ENCODE measurements around the gene PAQR5.
A peak's percentile ranks its signal among the peaks of the same experiment; 100 is the strongest.
"Not testable (repeated sequence)": the region's sequence is repeated elsewhere in the genome, so short reads cannot be mapped to it uniquely, and the experiment has no call there.

Gene PAQR5

GRCh38 chr15:69315402-69316110, 16.8 kb downstream of the PAQR5 start:
- DNase-seq = no peak

GRCh38 chr15:69316291-69316690, 17.6 kb downstream of the PAQR5 start:
- DNase-seq = no peak

- no peak for DNase-seq
These were observed 18.7 kb downstream of the PAQR5 start for GRCh38 chr15:69317392-69317841.

GRCh38 chr15:69318033-69318432, 19.3 kb downstream of the PAQR5 start:
- DNase-seq = no peak

GRCh38 chr15:69319384-69320375, 21.0 kb downstream of the PAQR5 start:
- peak in 1 of 56 donors; percentile 4 for DNase-seq

- DNase-seq = no peak
These were observed 22.4 kb downstream of the PAQR5 start for GRCh38 chr15:69320977-69321554.

GRCh38 chr15:69323893-69324430, 25.2 kb downstream of the PAQR5 start:
- DNase-seq = peak in 4 of 56 donors; percentile 1 to 37 (median 11)

- DNase-seq = no peak
These were observed 25.9 kb downstream of the PAQR5 start for GRCh38 chr15:69324565-69324964.

GRCh38 chr15:69325456-69325971, 26.8 kb downstream of the PAQR5 start:
- no peak for DNase-seq

- no peak for DNase-seq
These were observed 29.4 kb downstream of the PAQR5 start for GRCh38 chr15:69328080-69328479.

GRCh38 chr15:69328739-69329138, 30.0 kb downstream of the PAQR5 start:
- DNase-seq = no peak

- no peak for DNase-seq
These were observed 38.4 kb downstream of the PAQR5 start for GRCh38 chr15:69337138-69337537.

GRCh38 chr15:69338535-69339213, 40.0 kb downstream of the PAQR5 start:
- DNase-seq = no peak

GRCh38 chr15:69339214-69339543, 40.5 kb downstream of the PAQR5 start:
- not testable (repeated sequence) for DNase-seq

GRCh38 chr15:69340243-69340900, 41.7 kb downstream of the PAQR5 start:
- no peak for DNase-seq

- DNase-seq = no peak
These were observed 42.6 kb downstream of the PAQR5 start for GRCh38 chr15:69341356-69341755.

GRCh38 chr15:69342460-69343076, 43.9 kb downstream of the PAQR5 start:
- no peak for DNase-seq

- no peak for DNase-seq
These were observed 44.4 kb downstream of the PAQR5 start for GRCh38 chr15:69343133-69343532.

- no peak for DNase-seq
These were observed 45.5 kb downstream of the PAQR5 start for GRCh38 chr15:69344238-69344637.

- no peak for DNase-seq
These were observed 47.4 kb downstream of the PAQR5 start for GRCh38 chr15:69346112-69346511.
